Uterus (tissue), 4 donors: ENCODE measurements around the gene GAS1. TPM values are rescaled to one million over a fixed set of nuclear protein-coding genes. Genes with fewer than 3 reads are reported as not detected.

Experiments used
- DNase-seq, 2 donors: peaks; one replicate each; pipeline ENCODE4 v3.0.0-alpha.2; 2019 to 2020
- H3K27ac ChIP-seq, 2 donors: fragments of 200-600 bp; sonication (generic); 1 replicate in 1 of 2; 2 replicates in 1 of 2; pipeline ENCODE4 v1.5.1; 2016 to 2018
- H3K27me3 ChIP-seq, 2 donors: fragments of 200-600 bp; sonication (generic); one replicate each; pipeline ENCODE4 v1.5.1; 2018 to 2019; ENCODE audit warnings: control low read depth in 1 of 2
- H3K36me3 ChIP-seq, 2 donors: fragments of 200-600 bp; sonication (generic); one replicate each; pipeline ENCODE4 v1.5.1; 2019; ENCODE audit warnings: control low read depth in 1 of 2
- H3K4me1 ChIP-seq, 2 donors: fragments of 200-600 bp; sonication (generic); one replicate each; pipeline ENCODE4 v1.5.1; 2018 to 2019; ENCODE audit warnings: control low read depth in 1 of 2
- H3K4me3 ChIP-seq, 2 donors: fragments of 200-600 bp; sonication (generic); 1 replicate in 1 of 2; 2 replicates in 1 of 2; pipeline ENCODE4 v1.5.1; 2018 to 2019; ENCODE audit warnings: mild to moderate bottlenecking in 1 of 2
- H3K9me3 ChIP-seq, 2 donors: fragments of 200-600 bp; sonication (generic); one replicate each; pipeline ENCODE4 v1.5.1; 2019; ENCODE audit warnings: control low read depth in 1 of 2
- CTCF ChIP-seq, 4 experiments: fragments of 200-600 bp in 2 of 4; fragments of 450-650 bp in 2 of 4; sonication (generic) in 2 of 4; IDR thresholded peaks; one replicate each; pipeline ENCODE4 v1.5.1; 2016 to 2019; ENCODE audit warnings: antibody characterized with exemption in 4 of 4, mild to moderate bottlenecking in 2 of 4, moderate library complexity in 1 of 4
- POLR2A ChIP-seq, 2 donors: fragments of 450-650 bp; IDR thresholded peaks; one replicate each; pipeline ENCODE4 v1.6.1; 2016; ENCODE audit warnings: antibody characterized with exemption in 2 of 2, mild to moderate bottlenecking in 1 of 2, moderate library complexity in 1 of 2
- intact Hi-C: fragments of 100-400 bp; cut with DNase I; formaldehyde crosslinking; loops from one replicate; pipeline ENCODE4 v1.15.1; 2023; ENCODE audit warnings: low total_unique reads
- total RNA-seq, 4 donors: library from RNA; depleted of rRNA in 3 of 4; stranded (reverse); fragments of >200 nt in 3 of 4; gene quantifications; one replicate each; pipeline versions ENCODE4 v1.1.0 to v1.2.4, GENCODE V29; 2014 to 2023
- donor health status: DM: yes; HTN: yes; CAD: no.

Gene GAS1
- total RNA-seq, 4 donors from 2014 or later = 81.6 to 281 (median 172) TPM

GRCh38 chr9:86980802-86981201 lies 33.5 kb upstream of the GAS1 start:
- H3K4me1 ChIP-seq = peaks cover 0 to 7% of the 10 kb centered on the region in 2 donors
- TF ChIP-seq CTCF (IDR thresholded peaks at IDR 0.05) (no peak), POLR2A (IDR thresholded peaks at IDR 0.05) (no peak)
- no peak overlapping the region for H3K4me3 ChIP-seq
- DNase-seq = no peak
- H3K27me3 ChIP-seq = no peaks in the 10 kb centered on the region
- no peaks in the 10 kb centered on the region for H3K9me3 ChIP-seq
- H3K36me3 ChIP-seq = no peaks in the 10 kb centered on the region
- intact Hi-C loops = no loop called here
- no peak overlapping the region for H3K27ac ChIP-seq

GRCh38 chr9:86979657-86980056 lies 32.4 kb upstream of the GAS1 start:
- peaks cover 0 to 7% of the 10 kb centered on the region in 2 donors for H3K4me1 ChIP-seq
- intact Hi-C loops = no loop called here

DNA sequence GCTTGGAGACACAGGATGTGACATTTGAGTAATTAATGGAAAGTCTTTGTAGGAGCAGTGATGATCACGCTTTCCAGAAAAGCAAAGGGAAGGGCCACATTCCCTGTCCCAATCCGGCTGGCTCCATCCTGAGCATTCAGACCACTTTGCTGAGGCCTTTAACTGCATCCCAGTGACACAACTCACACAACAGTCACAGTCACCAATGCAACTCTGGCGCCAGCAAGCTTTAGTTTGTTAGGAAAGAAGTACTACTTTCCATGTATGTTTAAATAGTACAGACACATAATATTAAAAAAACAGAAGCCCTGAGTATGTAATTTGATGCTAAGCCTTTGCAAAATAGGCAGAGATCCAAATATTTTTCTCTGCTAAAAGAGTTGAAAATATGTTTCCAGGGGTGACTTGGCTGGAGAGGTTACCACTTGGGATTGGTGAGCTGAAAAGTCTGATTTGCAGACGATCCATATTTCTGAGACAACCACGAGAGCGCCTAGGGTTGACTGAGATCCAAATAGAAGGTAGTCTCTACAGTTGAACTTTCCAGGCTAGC lies 31.7 kb upstream of the GAS1 start:
- no peak for TF ChIP-seq POLR2A (IDR thresholded peaks at IDR 0.05)
- no peak for TF ChIP-seq CTCF (IDR thresholded peaks at IDR 0.05)
- Histone ChIP-seq H3K4me3 (no peak overlapping the region), H3K36me3 (no peaks in the 10 kb centered on the region), H3K4me1 (peaks cover 0 to 7% of the 10 kb centered on the region in 2 donors), H3K27me3 (no peaks in the 10 kb centered on the region), H3K9me3 (no peaks in the 10 kb centered on the region), H3K27ac (no peak overlapping the region)
- intact Hi-C loops = no loop called here
- no peak for DNase-seq

More at GRCh38 chr9:86979657-86980056, 32.4 kb upstream of the GAS1 start:
- Histone ChIP-seq H3K36me3 (no peaks in the 10 kb centered on the region), H3K9me3 (no peaks in the 10 kb centered on the region), H3K27me3 (no peaks in the 10 kb centered on the region), H3K27ac (no peak overlapping the region), H3K4me3 (no peak overlapping the region)
- DNase-seq = no peak
- TF ChIP-seq POLR2A (IDR thresholded peaks at IDR 0.05) (no peak), CTCF (IDR thresholded peaks at IDR 0.05) (no peak)

DNA sequence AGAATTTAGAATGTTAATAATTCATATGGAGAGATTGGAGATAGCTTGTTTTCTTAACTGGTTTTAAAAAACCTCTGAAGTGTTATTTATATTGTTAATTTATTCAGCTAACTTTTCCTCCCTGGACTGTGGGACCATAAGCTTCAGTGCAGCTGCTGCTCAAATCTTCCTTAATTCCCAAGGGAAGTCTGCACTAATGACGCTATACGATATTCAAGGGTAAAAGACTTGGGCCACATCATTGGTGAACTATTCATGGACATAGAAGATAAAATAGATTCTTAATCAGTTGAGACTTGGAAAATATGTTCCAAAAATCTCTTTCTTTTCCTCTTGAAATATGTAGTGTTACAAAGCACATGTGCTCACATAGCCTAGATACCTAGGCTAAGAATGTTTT lies 31.1 kb upstream of the GAS1 start:
- Histone ChIP-seq H3K27ac (no peak overlapping the region), H3K4me3 (no peak overlapping the region), H3K9me3 (no peaks in the 10 kb centered on the region), H3K27me3 (no peaks in the 10 kb centered on the region), H3K36me3 (no peaks in the 10 kb centered on the region), H3K4me1 (peaks cover 0 to 7% of the 10 kb centered on the region in 2 donors)
- intact Hi-C loops = no loop called here
- no peak for DNase-seq
- TF ChIP-seq POLR2A (IDR thresholded peaks at IDR 0.05) = no peak
- no peak for TF ChIP-seq CTCF (IDR thresholded peaks at IDR 0.05)

- TF ChIP-seq CTCF (IDR thresholded peaks at IDR 0.05) (no peak), POLR2A (IDR thresholded peaks at IDR 0.05) (no peak)
- no peaks in the 10 kb centered on the region for H3K4me1 ChIP-seq
- no peaks in the 10 kb centered on the region for H3K27me3 ChIP-seq
- H3K4me3 ChIP-seq = no peak overlapping the region
- H3K36me3 ChIP-seq = no peaks in the 10 kb centered on the region
- DNase-seq = no peak
- H3K9me3 ChIP-seq = no peaks in the 10 kb centered on the region
- intact Hi-C loops = no loop called here
- no peak overlapping the region for H3K27ac ChIP-seq
Observed at GRCh38 chr9:86977205-86977835, 30.0 kb upstream of the GAS1 start.
